GM12891 (cell line): ENCODE results near the gene CFAP46.
"Not testable (repeated sequence)": the region's sequence is repeated elsewhere in the genome, so short reads cannot be mapped to it uniquely, and the experiment has no call there.

Experiments
- DNase-seq: peaks from one replicate; pipeline ENCODE4 v3.0.0; 2011; ENCODE audit warnings: low spot score; ENCODE audit not compliant: insufficient read length
- FAIRE-seq: peaks from 2 replicates; lab custom pipeline; 2011; peaks lifted over from hg19 to GRCh38; lab: Jason Lieb, UNC
- PAX5 ChIP-seq: IDR thresholded peaks from 2 replicates; pipeline ENCODE4 v1.6.1; 2011; ENCODE audit warnings: low read length, moderate library complexity, mild to moderate bottlenecking; ENCODE audit not compliant: insufficient read depth, severe bottlenecking
- POLR2A ChIP-seq: IDR thresholded peaks from 2 replicates; pipeline ENCODE4 v1.6.1; 2011; ENCODE audit warnings: low read depth, low read length, control low read depth
- POLR2AphosphoS5 ChIP-seq: IDR thresholded peaks from 2 replicates; pipeline ENCODE4 v1.6.1; 2011; ENCODE audit warnings: low read depth, low read length, control low read depth
- POU2F2 ChIP-seq: IDR thresholded peaks from 2 replicates; pipeline ENCODE4 v1.6.1; 2011; ENCODE audit warnings: low read depth, mild to moderate bottlenecking, control low read depth, low read length, moderate library complexity
- SPI1 ChIP-seq: IDR thresholded peaks from 2 replicates; pipeline ENCODE4 v1.6.1; 2011; ENCODE audit warnings: low read depth, low read length, control low read depth
- TAF1 ChIP-seq: IDR thresholded peaks from 2 replicates; pipeline ENCODE4 v1.6.1; 2011; ENCODE audit warnings: low read depth, low read length, control low read depth

Gene CFAP46

GRCh38 chr10:132908621-132909295 is 33.6 kb downstream of the CFAP46 start:
- DNase-seq (no peak), FAIRE-seq (no peak)
- TF ChIP-seq POLR2AphosphoS5 (no peak), PAX5 (no peak)

- DNase-seq (no peak), FAIRE-seq (no peak)
- TF ChIP-seq PAX5 (no peak), TAF1 (no peak), POU2F2 (no peak), POLR2A (no peak), POLR2AphosphoS5 (no peak), SPI1 (no peak)
These were observed 34.3 kb downstream of the CFAP46 start for GRCh38 chr10:132907821-132908620.

- FAIRE-seq (no peak), DNase-seq (no peak)
- TF ChIP-seq PAX5 (no peak), SPI1 (no peak), POLR2A (no peak), TAF1 (no peak), POU2F2 (no peak), POLR2AphosphoS5 (no peak)
These were observed 35.5 kb downstream of the CFAP46 start for GRCh38 chr10:132906836-132907235.

GRCh38 chr10:132906106-132906505 is 36.3 kb downstream of the CFAP46 start:
- TF ChIP-seq POLR2AphosphoS5 (no peak), POLR2A (no peak), POU2F2 (no peak), TAF1 (no peak), SPI1 (no peak), PAX5 (no peak)
- FAIRE-seq = no peak
- DNase-seq = no peak

- FAIRE-seq = no peak
- DNase-seq = no peak
- no peak for TF ChIP-seq POU2F2
- TF ChIP-seq POLR2A = no peak
- TF ChIP-seq TAF1 = no peak
- no peak for TF ChIP-seq PAX5
- no peak for TF ChIP-seq SPI1
- TF ChIP-seq POLR2AphosphoS5 = no peak
These were observed 36.7 kb downstream of the CFAP46 start for GRCh38 chr10:132905661-132906060.

- FAIRE-seq (no peak), DNase-seq (no peak)
- no peak for TF ChIP-seq POU2F2
- no peak for TF ChIP-seq PAX5
- no peak for TF ChIP-seq SPI1
- TF ChIP-seq POLR2A = no peak
These were observed 37.3 kb downstream of the CFAP46 start for GRCh38 chr10:132904814-132905649.

GRCh38 chr10:132904181-132904813 is 38.1 kb downstream of the CFAP46 start:
- no peak for TF ChIP-seq POLR2A
- TF ChIP-seq PAX5 = no peak
- TF ChIP-seq POLR2AphosphoS5 = no peak
- TF ChIP-seq TAF1 = no peak
- no peak for TF ChIP-seq POU2F2
- no peak for TF ChIP-seq SPI1
- FAIRE-seq (peak; percentile 64), DNase-seq (peak; percentile 70)

- not testable (repeated sequence) for DNase-seq, FAIRE-seq
These were observed 39.5 kb downstream of the CFAP46 start for GRCh38 chr10:132902656-132903575.

GRCh38 chr10:132901351-132901750 is 41.0 kb downstream of the CFAP46 start:
- TF ChIP-seq POLR2AphosphoS5 (no peak), PAX5 (no peak), SPI1 (no peak), POU2F2 (no peak), POLR2A (no peak), TAF1 (no peak)
- FAIRE-seq (no peak), DNase-seq (no peak)
